ENCODE results near the gene NCOA3. TPM values are rescaled to one million over a fixed set of nuclear protein-coding genes. Genes with fewer than 3 reads are reported as not detected.
A peak's percentile ranks its signal among the peaks of the same experiment; 100 is the strongest.
"Not testable (repeated sequence)": the region's sequence is repeated elsewhere in the genome, so short reads cannot be mapped to it uniquely, and the experiment has no call there.

The NCOA3 gene
- total RNA-seq, 2 experiments from 2014 or later = 76.4 to 83.4 TPM

DNA sequence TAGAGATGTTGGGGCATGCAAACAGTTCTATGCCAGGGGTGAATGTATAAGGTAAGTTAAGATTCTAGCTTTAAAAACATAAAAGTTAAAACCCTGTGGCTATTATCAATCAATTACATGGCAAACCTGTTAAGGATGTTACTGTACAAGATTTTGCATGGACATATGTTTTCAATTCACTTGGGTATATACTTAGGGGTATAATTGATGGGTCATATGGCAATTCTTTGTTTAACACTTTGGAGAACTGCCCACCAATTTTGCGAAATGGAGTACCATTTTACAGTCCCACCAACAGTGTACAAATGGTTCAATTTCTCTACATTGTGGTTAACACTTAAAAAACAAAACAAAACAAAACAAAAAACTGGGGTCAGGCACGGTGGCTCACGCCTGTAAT is 9.4 kb upstream of the NCOA3 start:
- ChIA-PET POLR2A (no interaction called here), CTCF (interaction anchor here (1.3 to 1.8 kb wide), 2 partner anchors 10 to 17 kb away, joined by 6 read pairs; partner anchors contain the start of gene NCOA3)
- H3K27ac Mint-ChIP-seq = peak overlapping the region; percentile 39
- intact Hi-C loops (cut with DNase I, micrococcal nuclease) = no loop called here
- no peaks in the 10 kb centered on the region for H3K9me3 Mint-ChIP-seq (ENCODE audit: low read depth)
- H3K36me3 Mint-ChIP-seq (ENCODE audit: low read depth) = peaks cover under 1% of the 10 kb centered on the region
- DNase-seq (no peak), ATAC-seq (no peak)
- peaks cover 81% of the 10 kb centered on the region for H3K4me1 Mint-ChIP-seq
- no peak overlapping the region for H3K4me3 Mint-ChIP-seq
- H3K27me3 Mint-ChIP-seq = no peaks in the 10 kb centered on the region

DNA sequence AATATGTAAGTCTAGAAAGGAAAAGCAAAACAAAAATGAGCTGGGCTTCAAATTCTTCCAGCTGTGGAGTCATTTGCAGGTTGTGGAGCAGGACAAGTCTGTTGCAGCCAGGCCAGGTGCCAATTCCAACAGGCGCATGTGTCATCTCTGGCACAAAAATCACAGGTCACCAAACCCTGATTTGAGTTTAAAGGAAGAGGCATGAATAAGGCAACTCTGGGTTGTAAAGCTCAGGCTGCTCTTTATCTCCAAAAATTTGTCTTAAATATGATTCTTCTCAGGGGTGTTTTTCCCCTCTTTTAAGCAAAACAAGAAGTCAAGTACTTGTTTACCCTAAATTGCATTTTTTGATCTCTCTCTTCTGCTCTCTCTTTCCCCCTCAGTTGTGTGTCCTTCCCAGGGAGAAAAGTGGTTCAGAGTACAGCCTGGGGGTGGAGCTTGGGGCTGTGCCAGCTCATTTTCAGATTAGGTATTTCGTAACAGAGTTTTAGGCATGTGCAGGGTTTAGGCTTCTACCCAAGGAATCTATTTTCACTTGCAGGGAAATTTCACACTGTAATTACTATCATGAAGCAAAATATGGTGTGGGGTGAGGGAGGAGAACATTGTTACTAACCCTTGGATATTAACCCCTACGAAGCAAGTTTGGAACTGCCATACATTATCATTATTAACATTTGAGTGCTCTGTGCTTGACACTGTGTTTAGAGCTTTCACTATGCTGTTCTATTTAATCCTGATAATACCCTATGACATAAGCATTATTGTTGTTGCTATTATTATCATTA is 8.3 kb upstream of the NCOA3 start:
- POLR2A ChIA-PET = interaction anchor here (0.6 to 1.5 kb wide), 6 partner anchors 9 to 117 kb away, joined by 3 to 7 read pairs (median 4); partner anchors contain the start of gene NCOA3

DNA sequence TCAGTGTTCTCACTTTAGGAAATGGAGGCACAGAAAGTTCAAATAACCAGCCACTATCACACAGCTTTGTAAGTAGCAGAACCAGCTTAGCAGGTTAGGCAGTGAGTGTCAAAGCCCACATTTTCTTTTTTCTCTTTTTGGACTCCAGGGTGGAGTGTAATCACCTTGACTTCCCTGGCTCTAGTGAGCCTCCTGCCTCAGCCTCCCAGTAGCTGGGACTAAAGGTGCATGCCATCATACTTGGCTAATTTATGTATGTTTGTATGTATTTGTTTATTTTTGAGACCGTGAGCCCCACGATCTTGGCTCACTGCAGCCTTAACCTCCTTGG is 7.8 kb upstream of the NCOA3 start:
- Mint-ChIP-seq H3K36me3 (ENCODE audit: low read depth) (peaks cover 8% of the 10 kb centered on the region), H3K4me3 (no peak overlapping the region), H3K27me3 (no peaks in the 10 kb centered on the region), H3K4me1 (peaks cover 85% of the 10 kb centered on the region), H3K27ac (peak overlapping the region; percentile 78), H3K9me3 (ENCODE audit: low read depth) (no peaks in the 10 kb centered on the region)
- intact Hi-C loops (cut with DNase I, micrococcal nuclease) = loop anchor here in 1 of 2 experiments (1.0 kb wide), 1 partner anchor 7 kb away; the partner anchor contains the start of gene NCOA3
- CTCF ChIA-PET = interaction anchor here (0.6 to 1.6 kb wide), 6 partner anchors 9 to 127 kb away, joined by 3 to 9 read pairs (median 5); no protein-coding TSS in a partner anchor
- POLR2A ChIA-PET = interaction anchor here (0.6 to 1.5 kb wide), 5 partner anchors 8 to 72 kb away, joined by 3 to 7 read pairs (median 3); partner anchors contain the start of gene NCOA3
- DNase-seq (no peak), ATAC-seq (no peak)

More for the DNA sequence above, 8.3 kb upstream of the NCOA3 start:
- no peaks in the 10 kb centered on the region for H3K9me3 Mint-ChIP-seq (ENCODE audit: low read depth)
- ATAC-seq = peak; percentile 53
- DNase-seq = peak; percentile 83
- peaks cover 7% of the 10 kb centered on the region for H3K36me3 Mint-ChIP-seq (ENCODE audit: low read depth)
- peaks cover 83% of the 10 kb centered on the region for H3K4me1 Mint-ChIP-seq
- H3K4me3 Mint-ChIP-seq = peak overlapping the region; percentile 31
- H3K27me3 Mint-ChIP-seq = no peaks in the 10 kb centered on the region
- intact Hi-C loops (cut with DNase I, micrococcal nuclease) = loop anchor here in 1 of 2 experiments (1.0 kb wide), 1 partner anchor 8 kb away; the partner anchor contains the start of gene NCOA3
- H3K27ac Mint-ChIP-seq = peak overlapping the region; percentile 78
- CTCF ChIA-PET = interaction anchor here (0.6 to 1.6 kb wide), 8 partner anchors 10 to 139 kb away, joined by 3 to 9 read pairs (median 4); no protein-coding TSS in a partner anchor

DNA sequence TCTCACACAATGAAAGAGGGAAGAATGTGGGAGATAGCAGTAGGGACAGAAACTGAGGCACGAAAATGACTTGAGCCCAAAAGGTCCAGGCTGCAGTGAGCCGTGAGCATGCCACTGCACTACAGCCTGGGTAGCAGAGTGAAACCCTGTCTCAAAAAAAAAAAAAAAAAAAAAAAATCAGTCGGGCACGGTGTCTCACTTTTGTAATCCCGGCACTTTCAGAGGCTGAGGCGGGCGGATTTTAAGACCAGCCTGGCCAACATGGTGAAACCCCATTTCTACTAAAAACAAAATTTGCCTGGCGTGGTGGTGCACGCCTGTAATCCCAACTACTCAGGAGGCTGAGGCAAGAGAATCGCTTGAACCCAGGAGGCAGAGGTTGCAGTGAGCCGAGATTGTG is 7.1 kb upstream of the NCOA3 start:
- H3K9me3 Mint-ChIP-seq (ENCODE audit: low read depth); POLR2A ChIA-PET; ATAC-seq; H3K27me3 Mint-ChIP-seq; H3K4me3 Mint-ChIP-seq; intact Hi-C loops (cut with DNase I, micrococcal nuclease): not testable (repeated sequence)
- peaks cover 81% of the 10 kb centered on the region for H3K4me1 Mint-ChIP-seq
- DNase-seq = peak; percentile 41
- H3K27ac Mint-ChIP-seq = peak overlapping the region; percentile 51
- CTCF ChIA-PET = interaction anchor here (1.6 kb wide), 1 partner anchor 9 kb away, joined by 9 read pairs; no protein-coding TSS in a partner anchor
- peaks cover 10% of the 10 kb centered on the region for H3K36me3 Mint-ChIP-seq (ENCODE audit: low read depth)

DNA sequence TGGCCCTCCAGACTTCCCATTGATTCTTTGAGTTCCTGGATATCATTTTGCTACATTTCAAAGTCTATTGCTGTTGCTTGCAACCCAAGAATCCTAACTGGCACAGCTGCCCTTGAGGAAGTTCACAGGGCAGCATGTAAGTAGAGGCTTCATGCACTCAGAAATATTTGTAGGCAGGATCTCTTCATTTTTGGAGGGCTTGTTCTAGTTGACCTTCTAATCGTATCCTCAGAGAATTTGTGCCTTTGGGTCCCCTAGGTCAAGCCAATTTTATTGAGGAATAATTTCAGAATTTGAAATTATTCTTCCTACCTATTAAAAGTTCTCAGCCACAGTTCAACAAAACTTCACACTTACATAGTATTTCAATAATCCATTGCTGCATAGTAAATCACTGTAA is 5.6 kb upstream of the NCOA3 start:
- CTCF ChIA-PET = interaction anchor here (0.7 to 1.1 kb wide), 3 partner anchors 9 to 109 kb away, joined by 3 read pairs; no protein-coding TSS in a partner anchor
- H3K36me3 Mint-ChIP-seq (ENCODE audit: low read depth) = peaks cover 14% of the 10 kb centered on the region
- POLR2A ChIA-PET = no interaction called here
- H3K27me3 Mint-ChIP-seq = no peaks in the 10 kb centered on the region
- ATAC-seq = no peak
- DNase-seq = no peak
- H3K27ac Mint-ChIP-seq = peak overlapping the region; percentile 59
- intact Hi-C loops (cut with DNase I, micrococcal nuclease) = no loop called here
- H3K4me3 Mint-ChIP-seq = no peak overlapping the region
- H3K4me1 Mint-ChIP-seq = peaks cover 76% of the 10 kb centered on the region
- H3K9me3 Mint-ChIP-seq (ENCODE audit: low read depth) = no peaks in the 10 kb centered on the region

DNA sequence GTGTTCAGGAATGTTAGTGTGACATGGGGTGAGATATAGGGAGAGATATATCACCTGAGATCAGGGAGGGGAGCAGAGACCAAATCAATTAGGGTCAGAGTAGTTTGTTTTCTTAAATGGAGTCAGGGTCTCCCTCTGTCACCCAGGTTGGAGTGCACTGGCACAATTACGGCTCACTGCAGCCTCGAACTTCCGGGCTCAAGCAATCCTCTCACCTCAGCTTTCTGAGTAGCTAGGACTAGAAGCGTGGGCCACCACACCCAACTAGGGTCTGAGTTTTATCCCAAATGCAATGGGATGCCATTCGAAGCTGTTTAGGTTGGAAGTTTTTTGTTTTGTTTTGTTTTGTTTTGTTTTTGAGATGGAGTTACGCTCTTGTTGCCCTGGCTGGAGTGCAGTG is 3.1 kb upstream of the NCOA3 start:
- H3K4me1 Mint-ChIP-seq = peaks cover 56% of the 10 kb centered on the region
- intact Hi-C loops (cut with DNase I, micrococcal nuclease) = loop anchor here (1.0 kb wide), 2 partner anchors 11 to 41 kb away; no protein-coding TSS in a partner anchor
- H3K4me3 Mint-ChIP-seq = peak overlapping the region; percentile 48
- no peaks in the 10 kb centered on the region for H3K9me3 Mint-ChIP-seq (ENCODE audit: low read depth)
- no peak for DNase-seq
- CTCF ChIA-PET = interaction anchor here (0.8 to 1.6 kb wide), 3 partner anchors 11 to 122 kb away, joined by 3 to 6 read pairs (median 3); no protein-coding TSS in a partner anchor
- POLR2A ChIA-PET = no interaction called here
- peak overlapping the region; percentile 96 for H3K27ac Mint-ChIP-seq
- no peak for ATAC-seq
- H3K36me3 Mint-ChIP-seq (ENCODE audit: low read depth) = peaks cover 28% of the 10 kb centered on the region
- no peaks in the 10 kb centered on the region for H3K27me3 Mint-ChIP-seq

GRCh38 chr20:47499053-47499452 is 2.6 kb upstream of the NCOA3 start:
- H3K27ac Mint-ChIP-seq = peak overlapping the region; percentile 96
- peaks cover 54% of the 10 kb centered on the region for H3K4me1 Mint-ChIP-seq
- ATAC-seq (no peak), DNase-seq (no peak)
- H3K27me3 Mint-ChIP-seq = no peaks in the 10 kb centered on the region
- POLR2A ChIA-PET = interaction anchor here (0.6 to 3.3 kb wide), 2 partner anchors 11 to 18 kb away, joined by 10 to 18 read pairs; no protein-coding TSS in a partner anchor
- H3K4me3 Mint-ChIP-seq = no peak overlapping the region
- intact Hi-C loops (cut with DNase I, micrococcal nuclease) = no loop called here
- no peaks in the 10 kb centered on the region for H3K9me3 Mint-ChIP-seq (ENCODE audit: low read depth)
- H3K36me3 Mint-ChIP-seq (ENCODE audit: low read depth) = peaks cover 31% of the 10 kb centered on the region
- CTCF ChIA-PET = interaction anchor here (0.8 to 1.1 kb wide), 2 partner anchors 12 to 122 kb away, joined by 3 read pairs; no protein-coding TSS in a partner anchor

DNA sequence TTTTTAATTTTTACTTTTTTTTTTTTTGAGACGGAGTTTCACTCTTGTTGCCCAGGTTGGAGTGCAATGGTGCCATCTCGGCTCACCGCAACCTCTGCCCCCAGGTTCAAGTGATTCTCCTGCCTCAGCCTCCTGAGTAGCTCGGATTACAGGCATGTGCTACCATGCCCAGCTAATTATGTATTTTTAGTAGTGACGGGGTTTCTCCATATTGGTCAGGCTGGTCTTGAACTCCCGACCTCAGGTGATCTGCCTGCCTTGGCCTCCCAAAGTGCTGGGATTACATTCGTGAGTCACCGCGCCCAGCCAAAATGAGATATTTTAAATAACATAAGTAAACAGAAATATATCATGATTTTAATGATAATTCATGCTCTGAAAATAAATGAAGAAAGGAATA is 1.6 kb upstream of the NCOA3 start:
- intact Hi-C loops (cut with DNase I, micrococcal nuclease) = loop anchor here (5.0 to 10.0 kb wide), 5 partner anchors 112 to 1665 kb away; no protein-coding TSS in a partner anchor
- H3K27me3 Mint-ChIP-seq; H3K9me3 Mint-ChIP-seq (ENCODE audit: low read depth); ATAC-seq; DNase-seq: not testable (repeated sequence)
- peaks cover 34% of the 10 kb centered on the region for H3K36me3 Mint-ChIP-seq (ENCODE audit: low read depth)
- peak overlapping the region; percentile 95 for H3K27ac Mint-ChIP-seq
- H3K4me3 Mint-ChIP-seq = peak overlapping the region; percentile 99
- peaks cover 52% of the 10 kb centered on the region for H3K4me1 Mint-ChIP-seq
- ChIA-PET POLR2A (interaction anchor here (3.3 kb wide), 1 partner anchor 13 kb away, joined by 18 read pairs; no protein-coding TSS in a partner anchor), CTCF (interaction anchor here (4.6 kb wide), 1 partner anchor 13 kb away, joined by 36 read pairs; no protein-coding TSS in a partner anchor)

- ATAC-seq (no peak), DNase-seq (no peak)
- H3K36me3 Mint-ChIP-seq (ENCODE audit: low read depth) = peaks cover 38% of the 10 kb centered on the region
Observed at GRCh38 chr20:47500554-47500953, 1.1 kb upstream of the NCOA3 start.

GRCh38 chr20:47501116-47501481 is 588 bp upstream of the NCOA3 start:
- H3K27ac Mint-ChIP-seq = peak overlapping the region; percentile 95
- H3K4me3 Mint-ChIP-seq = peak overlapping the region; percentile 99
- no peak for DNase-seq
- H3K36me3 Mint-ChIP-seq (ENCODE audit: low read depth) = peaks cover 41% of the 10 kb centered on the region
- CTCF ChIA-PET = interaction anchor here (0.6 to 4.6 kb wide), 12 partner anchors 9 to 228 kb away, joined by 3 to 36 read pairs (median 4); no protein-coding TSS in a partner anchor
- ATAC-seq = peak; percentile 2
- H3K27me3 Mint-ChIP-seq = no peaks in the 10 kb centered on the region
- H3K4me1 Mint-ChIP-seq = peaks cover 55% of the 10 kb centered on the region
- POLR2A ChIA-PET = interaction anchor here (0.6 to 3.3 kb wide), 2 partner anchors 14 to 109 kb away, joined by 4 to 18 read pairs; no protein-coding TSS in a partner anchor
- H3K9me3 Mint-ChIP-seq (ENCODE audit: low read depth) = no peaks in the 10 kb centered on the region
- intact Hi-C loops (cut with DNase I, micrococcal nuclease) = loop anchor here (1.0 to 10.0 kb wide), 9 partner anchors 8 to 1664 kb away; partner anchors contain the start of gene ZMYND8 (in 1 of the 2)

More at GRCh38 chr20:47500554-47500953, 1.1 kb upstream of the NCOA3 start:
- peak overlapping the region; percentile 99 for H3K4me3 Mint-ChIP-seq
- intact Hi-C loops (cut with DNase I, micrococcal nuclease) = loop anchor here (5.0 to 10.0 kb wide), 5 partner anchors 112 to 1664 kb away; no protein-coding TSS in a partner anchor
- ChIA-PET CTCF (interaction anchor here (1.5 to 4.6 kb wide), 4 partner anchors 11 to 116 kb away, joined by 5 to 36 read pairs (median 10); no protein-coding TSS in a partner anchor), POLR2A (interaction anchor here (0.6 to 3.3 kb wide), 2 partner anchors 13 to 110 kb away, joined by 4 to 18 read pairs; no protein-coding TSS in a partner anchor)
- H3K27ac Mint-ChIP-seq = peak overlapping the region; percentile 95
- no peaks in the 10 kb centered on the region for H3K9me3 Mint-ChIP-seq (ENCODE audit: low read depth)
- H3K4me1 Mint-ChIP-seq = peaks cover 52% of the 10 kb centered on the region
- H3K27me3 Mint-ChIP-seq = no peaks in the 10 kb centered on the region

All from activated CD4-positive, alpha-beta T cell treated with anti-CD3 and anti-CD28 coated beads for 36 hours (primary cell).